ENCODE measurements around the gene AP4M1.
A peak's percentile ranks its signal among the peaks of the same experiment; 100 is the strongest.

Gene AP4M1

GRCh38 chr7:100122568-100122967, 21.1 kb downstream of the AP4M1 start:
- no peak for DNase-seq (ENCODE audit: low read depth)
- H3K4me3 ChIP-seq (ENCODE audit: control insufficient read depth, low read depth, low read length): no peak overlapping the region
- TF ChIP-seq CTCF (IDR thresholded peaks at IDR 0.05; ENCODE audit: control insufficient read depth, insufficient read depth, low read depth, low read length, missing control alignments): no peak

DNA sequence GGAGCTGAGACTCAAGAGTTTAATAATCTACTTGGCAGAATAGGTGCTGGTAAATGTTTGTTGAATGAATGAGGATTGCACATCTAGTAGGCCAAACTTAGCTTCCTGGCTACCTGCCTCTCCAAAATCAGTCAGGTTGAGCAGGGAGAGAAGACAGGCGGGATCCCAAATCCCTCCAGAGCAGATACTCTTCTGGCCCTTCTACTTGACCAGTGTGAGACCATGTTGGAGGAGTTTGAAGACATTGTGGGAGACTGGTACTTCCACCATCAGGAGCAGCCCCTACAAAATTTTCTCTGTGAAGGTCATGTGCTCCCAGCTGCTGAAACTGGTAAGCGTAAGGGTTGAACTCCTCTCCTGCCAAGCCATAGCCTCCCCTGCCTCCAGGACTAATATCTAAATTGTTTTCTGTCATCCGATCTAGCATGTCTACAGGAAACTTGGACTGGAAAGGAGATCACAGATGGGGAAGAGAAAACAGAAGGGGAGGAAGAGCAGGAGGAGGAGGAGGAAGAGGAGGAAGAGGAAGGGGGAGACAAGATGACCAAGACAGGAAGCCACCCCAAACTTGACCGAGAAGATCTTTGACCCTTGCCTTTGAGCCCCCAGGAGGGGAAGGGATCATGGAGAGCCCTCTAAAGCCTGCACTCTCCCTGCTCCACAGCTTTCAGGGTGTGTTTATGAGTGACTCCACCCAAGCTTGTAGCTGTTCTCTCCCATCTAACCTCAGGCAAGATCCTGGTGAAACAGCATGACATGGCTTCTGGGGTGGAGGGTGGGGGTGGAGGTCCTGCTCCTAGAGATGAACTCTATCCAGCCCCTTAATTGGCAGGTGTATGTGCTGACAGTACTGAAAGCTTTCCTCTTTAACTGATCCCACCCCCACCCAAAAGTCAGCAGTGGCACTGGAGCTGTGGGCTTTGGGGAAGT, 23.1 kb downstream of the AP4M1 start:
- no peak for TF ChIP-seq CTCF (IDR thresholded peaks at IDR 0.05; ENCODE audit: control insufficient read depth, insufficient read depth, low read depth, low read length, missing control alignments)
- no peak for DNase-seq (ENCODE audit: low read depth)
- H3K4me3 ChIP-seq (ENCODE audit: control insufficient read depth, low read depth, low read length): no peak overlapping the region

- no peak for DNase-seq (ENCODE audit: low read depth)
- peak overlapping the region; percentile 91 for H3K4me3 ChIP-seq (ENCODE audit: control insufficient read depth, low read depth, low read length)
- TF ChIP-seq CTCF (IDR thresholded peaks at IDR 0.05; ENCODE audit: control insufficient read depth, insufficient read depth, low read depth, low read length, missing control alignments): no peak
These were observed 24.9 kb downstream of the AP4M1 start for GRCh38 chr7:100126239-100126930.

- DNase-seq (ENCODE audit: low read depth): peak; percentile 79
- H3K4me3 ChIP-seq (ENCODE audit: control insufficient read depth, low read depth, low read length): peak within 1 kb of the TSS; percentile 91
- TF ChIP-seq CTCF (IDR thresholded peaks at IDR 0.05; ENCODE audit: control insufficient read depth, insufficient read depth, low read depth, low read length, missing control alignments): no peak
These were observed 25.8 kb downstream of the AP4M1 start, which contains the start of gene MBLAC1 for GRCh38 chr7:100126931-100127865. TSS of gene MBLAC1 (plus strand) at chr7:100126967. CDS start at chr7:100127396, 429 bp downstream.

DNA sequence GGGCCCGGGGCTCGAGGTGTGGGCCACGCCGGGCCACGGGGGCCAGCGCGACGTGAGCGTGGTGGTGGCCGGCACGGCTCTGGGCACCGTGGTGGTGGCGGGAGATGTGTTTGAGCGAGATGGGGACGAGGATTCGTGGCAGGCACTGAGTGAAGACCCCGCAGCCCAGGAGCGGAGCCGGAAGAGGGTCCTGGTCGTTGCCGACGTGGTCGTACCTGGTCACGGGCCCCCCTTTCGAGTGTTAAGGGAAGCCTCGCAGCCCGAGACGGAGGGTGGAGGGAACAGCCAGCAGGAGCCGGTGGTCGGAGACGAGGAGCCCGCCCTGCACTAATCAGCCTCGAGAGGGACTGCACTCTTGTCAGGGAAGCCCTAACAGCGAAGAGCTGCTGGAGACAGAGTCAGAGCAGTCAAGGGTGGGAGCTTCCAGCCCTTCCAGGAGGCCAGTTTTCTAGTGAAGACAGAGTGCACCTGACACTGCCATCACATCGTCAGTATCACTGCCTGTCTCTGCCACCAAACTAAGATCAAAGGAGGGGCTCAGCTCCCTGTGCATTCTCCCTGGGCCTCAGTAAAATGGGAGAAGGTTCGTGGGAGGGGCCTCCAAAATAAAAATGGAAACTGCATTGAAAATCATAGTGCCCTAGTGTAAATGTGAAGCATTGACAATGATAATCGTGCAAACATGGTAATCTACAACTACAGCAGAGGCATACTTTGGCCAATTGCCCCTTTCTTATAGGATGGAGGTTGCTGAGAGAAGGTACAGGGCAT, 26.6 kb downstream of the AP4M1 start:
- TF ChIP-seq CTCF (IDR thresholded peaks at IDR 0.05; ENCODE audit: control insufficient read depth, insufficient read depth, low read depth, low read length, missing control alignments): no peak
- no peak for DNase-seq (ENCODE audit: low read depth)
- H3K4me3 ChIP-seq (ENCODE audit: control insufficient read depth, low read depth, low read length): peak overlapping the region; percentile 91

Data from AG09309 (cell line).